ENCODE measurements around the gene DIAPH3. TPM values are rescaled to one million over a fixed set of nuclear protein-coding genes. Genes with fewer than 3 reads are reported as not detected.
"Not testable (repeated sequence)": the region's sequence is repeated elsewhere in the genome, so short reads cannot be mapped to it uniquely, and the experiment has no call there.

DIAPH3 gene
- total RNA-seq, 1 experiment from 2014 or later, result 33.9 TPM

DNA sequence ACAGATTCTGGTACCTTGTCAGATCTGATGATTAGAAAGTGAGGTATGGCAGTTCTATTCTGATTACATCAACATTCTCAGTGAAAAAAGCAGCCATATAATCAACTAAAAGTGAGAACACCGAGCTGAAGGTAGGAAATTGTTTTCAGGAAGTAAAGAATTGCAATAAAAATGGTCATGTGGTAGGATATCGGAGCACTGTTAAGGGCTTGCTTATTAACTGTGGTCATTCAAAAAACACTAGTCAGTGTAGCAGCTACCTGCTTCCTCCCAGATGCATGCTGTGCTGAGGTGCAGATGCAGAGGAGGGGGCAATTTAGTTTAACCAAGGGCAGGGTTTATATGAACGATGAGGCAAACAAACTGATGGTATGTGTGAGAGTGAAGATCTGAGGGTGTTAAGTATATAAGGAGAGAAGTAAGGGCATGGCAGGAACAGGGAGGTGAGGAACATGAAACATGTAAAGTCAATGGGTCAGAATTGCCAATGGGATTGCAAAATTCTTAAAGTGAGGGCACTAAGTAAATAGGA lies 111.9 kb downstream of the DIAPH3 start:
- no peaks in the 10 kb centered on the region for H3K27me3 ChIP-seq (replicated peaks)
- DNase-seq (ENCODE audit: low read depth in 1 of 2, low spot score in 2 of 2), result no peak

DNA sequence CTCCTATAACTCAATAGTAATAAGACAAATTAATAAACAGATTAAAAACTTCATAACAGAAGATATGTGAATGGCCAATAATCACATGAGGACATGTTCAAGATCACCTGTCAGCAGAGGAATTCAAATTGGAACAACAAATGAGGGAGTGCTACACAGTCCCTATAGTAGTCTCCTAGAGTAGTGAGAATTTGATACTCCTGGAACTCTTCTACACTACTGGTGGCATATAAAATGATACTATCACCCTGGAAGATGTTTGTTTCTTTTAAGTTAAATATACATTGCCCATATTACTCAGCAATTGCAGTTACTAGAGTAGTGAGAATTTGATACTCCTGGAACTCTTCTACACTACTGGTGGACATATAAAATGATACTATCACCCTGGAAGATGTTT lies 115.4 kb downstream of the DIAPH3 start:
- not testable (repeated sequence) for H3K4me1 ChIP-seq (replicated peaks); H3K27me3 ChIP-seq (replicated peaks); H3K4me3 ChIP-seq; H3K9me3 ChIP-seq (replicated peaks); H3K36me3 ChIP-seq; DNase-seq (ENCODE audit: low read depth in 1 of 2, low spot score in 2 of 2); H3K27ac ChIP-seq

More for the DNA sequence above, 111.9 kb downstream of the DIAPH3 start:
- no peak overlapping the region for H3K4me3 ChIP-seq
- no peaks in the 10 kb centered on the region for H3K4me1 ChIP-seq (replicated peaks)
- H3K27ac ChIP-seq, result no peak overlapping the region
- no peaks in the 10 kb centered on the region for H3K9me3 ChIP-seq (replicated peaks)
- H3K36me3 ChIP-seq, result peaks cover 9% of the 10 kb centered on the region; the same call in 1 of the 2 replicates

DNA sequence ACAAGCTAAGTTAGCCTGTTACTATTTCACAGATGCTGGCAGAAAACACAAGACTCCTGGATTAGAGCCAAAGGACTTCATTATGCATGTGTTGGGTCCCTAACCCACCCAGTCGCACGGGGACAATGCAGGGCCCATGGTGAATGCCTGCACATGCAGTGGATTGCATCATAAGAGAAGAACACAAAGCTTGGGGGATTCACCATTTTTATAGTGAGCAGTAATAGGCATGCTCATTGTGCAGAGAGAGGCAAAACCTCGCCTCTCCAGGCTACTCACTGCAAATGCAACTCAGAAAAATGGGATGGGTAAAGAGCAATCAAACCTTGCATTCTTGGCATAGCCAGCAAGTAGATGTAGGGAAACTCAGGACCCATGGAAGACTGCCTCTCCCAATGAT lies 115.8 kb downstream of the DIAPH3 start:
- Histone ChIP-seq H3K4me1 (replicated peaks) (no peaks in the 10 kb centered on the region), H3K4me3 (no peak overlapping the region), H3K27ac (no peak overlapping the region), H3K27me3 (replicated peaks) (no peaks in the 10 kb centered on the region), H3K9me3 (replicated peaks) (no peaks in the 10 kb centered on the region), H3K36me3 (peaks cover 9% of the 10 kb centered on the region; the same call in 1 of the 2 replicates)
- peak in 1 of 2 experiments; percentile 1 for DNase-seq (ENCODE audit: low read depth in 1 of 2, low spot score in 2 of 2)

DNA sequence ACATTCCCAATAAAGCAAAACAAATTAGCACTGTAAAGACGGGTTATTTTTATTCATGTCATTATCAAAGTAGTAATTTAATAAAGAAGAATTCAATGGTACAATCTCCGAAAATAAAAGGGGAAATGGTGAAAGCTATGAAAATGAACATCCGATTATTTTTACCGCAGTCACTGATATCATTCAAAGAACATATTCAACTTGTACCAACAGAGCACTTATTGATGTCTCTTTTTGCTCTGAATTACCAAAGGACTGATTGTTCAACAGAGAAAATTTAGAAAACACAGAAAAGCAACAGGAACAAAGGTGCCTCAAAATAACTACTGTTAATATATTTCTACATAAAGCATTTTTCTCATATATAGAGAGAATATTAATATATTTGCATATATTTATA lies 119.4 kb downstream of the DIAPH3 start:
- Histone ChIP-seq H3K9me3 (replicated peaks) (no peaks in the 10 kb centered on the region), H3K27me3 (replicated peaks) (no peaks in the 10 kb centered on the region), H3K27ac (no peak overlapping the region), H3K4me1 (replicated peaks) (no peaks in the 10 kb centered on the region), H3K36me3 (peaks cover 7% of the 10 kb centered on the region; the same call in 1 of the 2 replicates), H3K4me3 (no peak overlapping the region)
- no peak for DNase-seq (ENCODE audit: low read depth in 1 of 2, low spot score in 2 of 2)

DNA sequence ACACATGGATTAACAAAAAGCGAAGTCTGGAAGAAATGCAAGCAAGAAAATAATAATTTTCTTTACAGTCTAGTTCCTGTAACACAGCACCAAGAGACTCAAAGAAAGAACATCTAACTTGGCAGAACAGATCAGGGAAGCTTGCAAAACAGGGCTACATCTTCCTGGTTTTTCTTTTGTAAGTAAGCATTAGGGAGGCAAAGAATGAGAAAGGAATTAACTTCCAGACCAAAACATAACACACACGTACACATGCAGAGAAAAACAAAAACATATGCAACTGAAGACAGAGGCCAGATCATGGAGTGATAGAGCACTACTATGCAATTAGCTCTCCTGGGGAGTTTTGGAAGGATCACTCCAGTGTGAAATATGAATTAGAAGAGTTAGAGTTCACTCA lies 120.5 kb downstream of the DIAPH3 start:
- H3K27me3 ChIP-seq (replicated peaks), result no peaks in the 10 kb centered on the region
- DNase-seq (ENCODE audit: low read depth in 1 of 2, low spot score in 2 of 2), result no peak
- peaks cover 7% of the 10 kb centered on the region; the same call in 1 of the 2 replicates for H3K36me3 ChIP-seq
- H3K27ac ChIP-seq, result no peak overlapping the region
- no peak overlapping the region for H3K4me3 ChIP-seq
- no peaks in the 10 kb centered on the region for H3K9me3 ChIP-seq (replicated peaks)
- no peaks in the 10 kb centered on the region for H3K4me1 ChIP-seq (replicated peaks)

DNA sequence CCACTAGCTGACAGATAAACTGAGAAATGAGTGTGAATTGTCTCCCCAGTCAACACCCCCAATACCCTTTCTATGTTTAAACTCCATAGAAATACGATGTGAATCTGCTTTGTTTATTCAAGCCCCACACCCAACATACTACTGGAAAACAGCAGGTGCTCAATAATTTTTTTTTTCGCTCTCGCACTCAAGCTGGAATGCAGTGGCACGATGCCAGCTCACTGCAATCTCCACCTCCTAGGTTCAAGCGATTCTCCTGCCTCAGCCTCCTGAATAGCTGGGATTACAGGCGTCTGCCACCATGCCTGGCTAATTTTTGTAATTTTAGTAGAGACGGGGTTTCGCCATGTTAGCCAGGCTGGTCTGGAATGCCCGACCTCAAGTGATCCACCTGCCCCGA lies 123.1 kb downstream of the DIAPH3 start:
- H3K36me3 ChIP-seq, result peaks cover 12% of the 10 kb centered on the region; the same call in 1 of the 2 replicates
- H3K4me3 ChIP-seq; H3K27ac ChIP-seq; H3K4me1 ChIP-seq (replicated peaks); H3K27me3 ChIP-seq (replicated peaks); DNase-seq (ENCODE audit: low read depth in 1 of 2, low spot score in 2 of 2); H3K9me3 ChIP-seq (replicated peaks): not testable (repeated sequence)

DNA sequence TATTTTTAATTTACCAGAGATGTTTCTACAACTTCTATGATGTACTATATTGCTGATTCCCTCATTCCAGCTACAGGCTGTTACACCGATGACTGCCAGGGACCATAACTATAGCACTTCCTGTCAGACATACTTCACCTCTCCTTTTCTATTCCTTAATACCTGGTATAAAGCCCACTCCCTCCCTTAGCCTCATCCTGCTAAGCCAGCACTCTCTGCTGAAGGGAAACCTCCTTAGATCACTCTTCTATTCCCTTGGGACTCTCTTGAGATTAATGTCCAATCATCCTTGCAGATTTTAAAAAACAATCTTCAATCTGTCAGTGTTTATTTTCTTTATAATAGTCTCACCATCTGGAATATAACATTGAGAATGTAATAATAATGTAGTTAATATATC lies 127.9 kb downstream of the DIAPH3 start:
- H3K4me3 ChIP-seq, result no peak overlapping the region
- H3K9me3 ChIP-seq (replicated peaks), result no peaks in the 10 kb centered on the region
- no peak for DNase-seq (ENCODE audit: low read depth in 1 of 2, low spot score in 2 of 2)
- no peak overlapping the region for H3K27ac ChIP-seq
- H3K4me1 ChIP-seq (replicated peaks), result no peaks in the 10 kb centered on the region
- H3K36me3 ChIP-seq, result peaks cover 17% of the 10 kb centered on the region; the same call in 1 of the 2 replicates
- H3K27me3 ChIP-seq (replicated peaks), result no peaks in the 10 kb centered on the region

DNA sequence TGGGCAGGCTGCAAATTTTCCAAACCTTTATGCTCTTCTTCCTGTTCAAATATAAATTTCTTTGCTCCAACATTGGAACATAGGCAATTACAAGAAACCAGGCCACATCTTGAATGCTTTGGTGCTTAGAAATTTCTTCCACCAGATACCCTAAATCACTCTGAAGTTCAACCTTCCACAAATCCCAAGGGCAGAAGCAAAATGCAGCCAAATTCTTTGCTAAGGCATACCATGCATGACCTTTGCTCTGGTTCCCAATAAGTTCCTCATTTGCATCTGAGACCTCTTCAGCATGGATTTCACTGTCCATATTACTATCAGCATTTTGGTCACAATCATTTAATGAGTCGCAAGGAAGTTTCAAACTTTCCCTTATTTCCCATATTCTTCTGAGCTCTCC lies 130.9 kb downstream of the DIAPH3 start:
- no peaks in the 10 kb centered on the region for H3K4me1 ChIP-seq (replicated peaks)
- no peak overlapping the region for H3K27ac ChIP-seq
- H3K4me3 ChIP-seq, result no peak overlapping the region
- H3K9me3 ChIP-seq (replicated peaks), result no peaks in the 10 kb centered on the region
- H3K36me3 ChIP-seq, result peaks cover 17% of the 10 kb centered on the region; the same call in 1 of the 2 replicates
- H3K27me3 ChIP-seq (replicated peaks), result no peaks in the 10 kb centered on the region
- no peak for DNase-seq (ENCODE audit: low read depth in 1 of 2, low spot score in 2 of 2)

DNA sequence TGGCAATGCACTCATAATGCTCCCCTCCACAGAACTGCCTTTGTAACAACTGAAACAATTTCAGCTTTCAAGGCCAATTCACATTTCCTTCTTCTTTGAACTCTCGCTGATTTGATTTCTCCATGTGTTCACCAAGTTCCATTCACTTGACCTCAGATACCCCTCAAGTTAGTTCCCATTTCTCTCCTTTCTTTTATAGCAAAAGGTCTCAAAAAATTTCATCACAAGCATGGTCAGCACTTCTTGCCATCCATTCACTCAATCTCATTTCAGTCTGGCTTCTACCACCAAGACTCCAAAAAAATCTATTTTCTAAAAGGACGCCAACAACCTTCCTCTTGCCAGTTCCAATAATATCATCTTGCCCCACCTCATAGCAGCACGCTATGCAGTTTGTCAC lies 135.7 kb downstream of the DIAPH3 start:
- no peaks in the 10 kb centered on the region for H3K27me3 ChIP-seq (replicated peaks)
- 0 out of 2 replicates have a peak, but pooled peaks cover 14% of the 10 kb centered on the region for H3K36me3 ChIP-seq
- no peaks in the 10 kb centered on the region for H3K4me1 ChIP-seq (replicated peaks)
- H3K4me3 ChIP-seq, result no peak overlapping the region
- no peaks in the 10 kb centered on the region for H3K9me3 ChIP-seq (replicated peaks)
- no peak for DNase-seq (ENCODE audit: low read depth in 1 of 2, low spot score in 2 of 2)
- no peak overlapping the region for H3K27ac ChIP-seq

DNA sequence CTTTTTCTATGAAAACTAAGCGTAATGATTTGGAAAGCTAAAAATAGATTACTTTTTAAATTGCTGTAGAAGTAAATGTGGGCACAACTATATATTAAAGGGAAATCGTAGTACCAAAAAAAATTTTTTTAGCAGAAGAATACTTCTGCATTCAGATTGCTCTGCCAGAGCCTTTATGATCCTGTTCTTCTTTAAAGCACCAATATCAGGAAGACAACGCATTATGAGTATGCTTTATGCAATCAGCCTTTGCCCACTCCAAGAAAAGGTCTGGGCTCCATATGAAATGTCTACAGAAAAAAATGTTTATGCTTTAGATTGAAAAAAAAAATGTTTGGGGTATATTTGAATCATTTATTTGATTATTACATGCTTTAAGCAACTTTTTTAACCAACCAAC lies 137.4 kb downstream of the DIAPH3 start:
- H3K4me1 ChIP-seq (replicated peaks), result no peaks in the 10 kb centered on the region
- 0 out of 2 replicates have a peak, but pooled peaks cover 5% of the 10 kb centered on the region for H3K36me3 ChIP-seq
- no peak overlapping the region for H3K27ac ChIP-seq
- no peaks in the 10 kb centered on the region for H3K27me3 ChIP-seq (replicated peaks)
- H3K4me3 ChIP-seq, result no peak overlapping the region
- H3K9me3 ChIP-seq (replicated peaks), result no peaks in the 10 kb centered on the region
- DNase-seq (ENCODE audit: low read depth in 1 of 2, low spot score in 2 of 2), result no peak

DNA sequence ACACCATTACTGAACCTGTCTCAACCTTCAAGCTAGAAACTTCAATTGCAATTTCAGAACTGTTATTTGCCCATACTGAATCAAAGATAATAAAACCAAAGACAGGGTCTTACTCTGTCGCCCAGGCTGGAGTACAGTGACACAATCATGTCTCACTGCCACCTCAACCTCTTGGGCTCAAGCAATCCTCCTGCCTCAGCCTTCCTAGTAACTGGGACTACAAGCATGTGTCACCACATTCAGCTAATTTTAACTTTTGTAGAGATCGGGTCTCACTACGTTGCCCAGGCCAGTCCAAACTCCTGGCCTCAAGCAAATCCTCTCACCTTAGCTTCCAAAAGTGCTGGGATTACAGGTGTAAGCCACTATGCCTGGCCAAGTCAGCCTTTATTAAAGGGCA lies 143.4 kb downstream of the DIAPH3 start:
- Histone ChIP-seq H3K9me3 (replicated peaks) (no peaks in the 10 kb centered on the region), H3K4me1 (replicated peaks) (no peaks in the 10 kb centered on the region), H3K36me3 (peaks cover 10% of the 10 kb centered on the region; the same call in 1 of the 2 replicates), H3K4me3 (no peak overlapping the region), H3K27ac (no peak overlapping the region), H3K27me3 (replicated peaks) (no peaks in the 10 kb centered on the region)
- DNase-seq (ENCODE audit: low read depth in 1 of 2, low spot score in 2 of 2), result no peak

DNA sequence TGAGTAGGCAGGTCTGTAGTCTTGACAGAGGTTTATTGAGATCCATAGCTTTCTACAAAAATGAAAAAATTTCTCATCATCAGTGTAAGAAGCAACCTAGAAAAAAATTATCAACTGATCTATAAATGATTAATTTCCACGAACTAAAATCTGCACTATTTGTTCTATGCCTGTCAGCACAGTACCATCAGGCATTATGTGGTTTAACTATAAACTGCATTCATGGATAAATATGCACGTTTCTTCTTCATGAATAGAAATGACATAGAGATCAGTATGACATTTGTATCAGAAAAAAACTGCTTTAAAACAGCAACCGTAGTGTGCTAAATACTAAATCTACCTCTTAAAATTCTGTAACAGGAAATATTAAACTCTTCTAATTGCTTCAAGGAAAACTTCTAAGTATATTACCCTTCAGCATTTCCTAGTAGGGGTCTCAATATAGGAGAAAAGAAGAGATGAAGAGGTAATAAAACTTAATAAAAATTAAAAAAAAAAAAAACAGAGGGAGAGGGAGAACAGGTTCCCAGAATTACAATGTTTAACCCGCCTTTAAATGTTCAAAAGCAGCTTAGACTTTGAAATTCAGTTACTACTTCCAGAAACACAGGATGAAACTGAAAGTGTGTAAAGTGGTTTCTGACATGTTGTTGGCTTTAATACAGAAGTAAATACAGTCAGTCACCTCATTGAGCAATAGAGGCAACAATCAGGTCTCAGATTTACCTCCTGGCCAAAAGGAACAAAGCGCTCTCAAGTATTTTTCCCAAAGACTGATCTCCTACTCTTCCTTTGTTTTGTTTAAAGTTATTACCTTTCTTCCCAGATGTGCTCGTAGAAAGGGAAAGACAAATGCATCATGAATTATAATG lies 144.4 kb downstream of the DIAPH3 start:
- Histone ChIP-seq H3K27me3 (replicated peaks) (no peaks in the 10 kb centered on the region), H3K4me1 (replicated peaks) (no peaks in the 10 kb centered on the region), H3K36me3 (peaks cover 10% of the 10 kb centered on the region; the same call in 1 of the 2 replicates), H3K9me3 (replicated peaks) (no peaks in the 10 kb centered on the region), H3K4me3 (no peak overlapping the region), H3K27ac (no peak overlapping the region)
- DNase-seq (ENCODE audit: low read depth in 1 of 2, low spot score in 2 of 2), result no peak

DNA sequence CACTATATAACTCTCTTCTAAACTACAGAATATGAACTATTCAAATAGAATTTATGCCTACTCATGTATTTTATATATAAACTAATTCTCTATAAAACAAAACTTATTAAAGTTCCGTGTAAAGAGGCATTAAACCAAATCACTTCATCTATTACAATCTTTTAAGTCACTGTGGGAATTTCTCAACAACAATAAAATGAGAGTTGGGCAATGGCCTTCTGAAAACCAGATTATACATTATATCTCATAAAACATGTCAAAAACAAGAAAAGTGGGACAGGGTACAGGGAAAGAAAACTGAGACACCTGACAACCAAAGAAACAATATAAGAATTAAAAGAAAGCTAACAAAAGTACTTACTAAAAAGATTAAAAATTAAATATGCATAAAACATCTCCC lies 145.2 kb downstream of the DIAPH3 start:
- H3K4me3 ChIP-seq, result no peak overlapping the region
- H3K4me1 ChIP-seq (replicated peaks), result no peaks in the 10 kb centered on the region
- DNase-seq (ENCODE audit: low read depth in 1 of 2, low spot score in 2 of 2), result no peak
- H3K27me3 ChIP-seq (replicated peaks), result no peaks in the 10 kb centered on the region
- no peaks in the 10 kb centered on the region for H3K9me3 ChIP-seq (replicated peaks)
- H3K27ac ChIP-seq, result no peak overlapping the region
- peaks cover 10% of the 10 kb centered on the region; the same call in 1 of the 2 replicates for H3K36me3 ChIP-seq

DNA sequence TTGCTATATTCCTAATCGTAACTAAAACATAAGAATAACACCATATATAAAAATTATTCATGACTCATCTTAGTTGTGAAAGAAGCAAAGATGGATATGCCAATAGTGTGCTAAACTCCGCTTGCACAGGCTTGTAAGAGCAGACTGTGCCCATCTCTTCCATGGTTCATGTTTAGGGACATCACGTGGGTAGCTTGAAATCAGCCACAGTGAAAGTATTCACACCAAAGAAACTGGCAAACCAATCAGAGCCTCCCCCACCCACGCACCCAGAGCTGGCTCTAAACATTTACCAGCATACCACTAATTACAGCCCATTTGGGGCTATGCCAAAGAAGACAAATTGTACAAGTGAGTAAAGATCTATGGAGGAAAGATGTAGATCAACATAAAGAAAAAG lies 147.5 kb downstream of the DIAPH3 start:
- Histone ChIP-seq H3K9me3 (replicated peaks) (no peaks in the 10 kb centered on the region), H3K27me3 (replicated peaks) (no peaks in the 10 kb centered on the region), H3K4me1 (replicated peaks) (no peaks in the 10 kb centered on the region), H3K36me3 (peaks cover 12% of the 10 kb centered on the region), H3K4me3 (no peak overlapping the region), H3K27ac (no peak overlapping the region)
- no peak for DNase-seq (ENCODE audit: low read depth in 1 of 2, low spot score in 2 of 2)

All from SJSA1 (cell line).